ENCODE results near the gene TRMT44.

DNA sequence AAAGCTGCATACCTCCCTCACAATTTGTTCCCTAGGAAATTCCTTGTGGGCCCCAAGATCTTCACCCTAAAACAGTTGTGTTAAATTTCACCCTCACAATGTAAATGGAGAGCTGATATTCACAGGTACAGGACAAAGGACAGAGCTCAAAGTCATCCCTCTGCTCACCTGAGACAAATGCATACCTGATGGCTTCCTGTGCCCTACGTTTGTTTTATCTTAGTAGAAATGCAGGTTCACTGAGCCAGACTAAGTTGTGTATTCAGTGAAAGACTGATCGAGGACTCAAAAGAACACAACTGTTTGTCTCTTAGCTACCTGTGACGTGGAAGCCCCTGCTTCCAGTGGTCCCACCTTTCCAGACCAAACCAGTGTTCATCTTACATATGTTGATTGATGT, 53.6 kb downstream of the TRMT44 start:
- TF ChIP-seq, protein P1, sequence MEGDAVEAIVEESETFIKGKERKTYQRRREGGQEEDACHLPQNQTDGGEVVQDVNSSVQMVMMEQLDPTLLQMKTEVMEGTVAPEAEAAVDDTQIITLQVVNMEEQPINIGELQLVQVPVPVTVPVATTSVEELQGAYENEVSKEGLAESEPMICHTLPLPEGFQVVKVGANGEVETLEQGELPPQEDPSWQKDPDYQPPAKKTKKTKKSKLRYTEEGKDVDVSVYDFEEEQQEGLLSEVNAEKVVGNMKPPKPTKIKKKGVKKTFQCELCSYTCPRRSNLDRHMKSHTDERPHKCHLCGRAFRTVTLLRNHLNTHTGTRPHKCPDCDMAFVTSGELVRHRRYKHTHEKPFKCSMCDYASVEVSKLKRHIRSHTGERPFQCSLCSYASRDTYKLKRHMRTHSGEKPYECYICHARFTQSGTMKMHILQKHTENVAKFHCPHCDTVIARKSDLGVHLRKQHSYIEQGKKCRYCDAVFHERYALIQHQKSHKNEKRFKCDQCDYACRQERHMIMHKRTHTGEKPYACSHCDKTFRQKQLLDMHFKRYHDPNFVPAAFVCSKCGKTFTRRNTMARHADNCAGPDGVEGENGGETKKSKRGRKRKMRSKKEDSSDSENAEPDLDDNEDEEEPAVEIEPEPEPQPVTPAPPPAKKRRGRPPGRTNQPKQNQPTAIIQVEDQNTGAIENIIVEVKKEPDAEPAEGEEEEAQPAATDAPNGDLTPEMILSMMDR (conservative IDR thresholded peaks at IDR 0.05; ENCODE audit: low read depth, low read length) = no peak
- no peak for TF ChIP-seq EZH2 (IDR thresholded peaks at IDR 0.05; ENCODE audit: borderline replicate concordance, low read depth, low read length, poor library complexity, severe bottlenecking)

Data from A673 (cell line).